Activated naive CD4-positive, alpha-beta T cell treated with anti-CD3 and anti-CD28 coated beads, Interleukin-2, amount 50 U/mL, for 24 hours (primary cell): ENCODE data around the gene NFYA.

Experiments used
- H3K27ac Mint-ChIP-seq: one replicate; pipeline ENCODE4 v1.8.0; 2021; ENCODE audit warnings: mild to moderate bottlenecking, mixed read lengths
- H3K27me3 Mint-ChIP-seq: one replicate; pipeline ENCODE4 v1.8.0; 2021; ENCODE audit warnings: mixed read lengths
- H3K36me3 Mint-ChIP-seq: one replicate; pipeline ENCODE4 v1.8.0; 2021; ENCODE audit warnings: mixed read lengths
- H3K4me1 Mint-ChIP-seq: one replicate; pipeline ENCODE4 v1.8.0; 2021; ENCODE audit warnings: mixed read lengths
- H3K4me3 Mint-ChIP-seq: one replicate; pipeline ENCODE4 v1.8.0; 2021; ENCODE audit warnings: mild to moderate bottlenecking, mixed read lengths
- H3K9me3 Mint-ChIP-seq: one replicate; pipeline ENCODE4 v1.8.0; 2021; ENCODE audit warnings: mixed read lengths

Gene NFYA

DNA sequence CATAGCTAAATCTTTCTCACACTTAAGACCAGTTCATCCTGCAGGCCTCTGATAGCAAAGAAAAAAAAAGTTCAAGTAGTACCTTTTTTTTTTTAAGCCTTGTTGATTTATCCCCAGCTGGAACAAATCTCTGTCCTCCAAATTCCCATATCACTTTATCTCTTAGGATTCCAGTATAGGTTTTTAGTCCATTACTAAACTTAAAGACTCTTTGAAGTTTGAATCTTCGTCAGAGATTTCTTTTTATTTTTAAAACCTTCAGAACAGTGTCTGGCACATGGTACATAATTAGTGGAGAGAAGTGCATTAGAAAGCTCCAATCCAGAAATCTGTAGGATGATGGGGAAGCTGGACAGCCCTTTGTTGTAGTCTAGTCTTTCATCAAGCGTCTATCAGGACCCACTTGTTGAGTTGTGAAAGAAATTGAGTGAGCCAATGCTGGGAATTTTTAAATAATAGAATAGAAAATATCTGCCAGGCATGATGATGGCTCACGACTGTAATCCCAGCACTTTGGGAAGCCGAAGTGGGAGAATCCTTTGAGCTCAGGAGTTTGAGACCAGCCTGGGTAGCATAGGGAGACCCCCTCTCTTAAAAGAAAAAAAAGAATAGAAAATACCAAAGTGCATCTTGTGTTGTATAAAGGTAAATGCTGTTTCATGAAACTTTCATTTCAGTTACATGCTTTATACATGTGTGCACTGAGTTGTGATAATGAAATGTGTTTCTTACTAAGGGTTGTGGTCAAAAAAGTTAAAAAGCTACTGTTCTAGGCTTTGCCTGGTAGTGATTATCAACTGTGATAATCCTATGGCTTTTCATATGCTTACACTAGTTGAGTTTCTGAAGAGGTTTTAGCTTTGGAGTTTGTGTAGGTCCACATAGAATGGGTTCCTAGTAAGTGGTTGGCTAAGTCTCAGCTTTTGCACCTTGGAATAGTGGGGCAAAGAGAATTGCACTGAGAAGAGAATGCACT lies 3.2 kb downstream of the NFYA start:
- peak overlapping the region; percentile 82 for H3K27ac Mint-ChIP-seq
- H3K4me1 Mint-ChIP-seq, result peaks cover 76% of the 10 kb centered on the region
- H3K36me3 Mint-ChIP-seq, result peaks cover 24% of the 10 kb centered on the region
- peak overlapping the region; percentile 91 for H3K4me3 Mint-ChIP-seq
- no peaks in the 10 kb centered on the region for H3K27me3 Mint-ChIP-seq
- no peaks in the 10 kb centered on the region for H3K9me3 Mint-ChIP-seq

DNA sequence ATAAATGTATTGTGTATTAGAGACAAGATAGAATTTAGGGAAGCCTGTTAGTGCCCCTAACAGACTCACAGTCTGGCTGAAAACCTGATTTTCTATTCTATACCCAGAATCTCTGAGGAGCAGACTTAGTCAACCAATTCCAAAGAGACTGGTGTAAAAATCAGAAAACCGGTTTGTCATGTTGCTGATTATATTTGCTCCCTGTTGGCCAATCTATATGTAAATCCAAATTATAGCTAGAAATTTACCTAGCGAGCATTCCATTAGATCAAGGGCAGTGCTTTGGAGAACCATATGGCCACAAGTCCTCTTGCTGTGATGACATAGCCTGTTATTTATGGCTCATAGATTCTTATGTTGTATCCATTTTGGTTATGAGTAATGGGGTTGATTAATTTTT lies 4.8 kb downstream of the NFYA start:
- Mint-ChIP-seq H3K4me3 (no peak overlapping the region), H3K36me3 (peaks cover 25% of the 10 kb centered on the region), H3K27me3 (no peaks in the 10 kb centered on the region), H3K9me3 (no peaks in the 10 kb centered on the region), H3K4me1 (peaks cover 84% of the 10 kb centered on the region), H3K27ac (no peak overlapping the region)

DNA sequence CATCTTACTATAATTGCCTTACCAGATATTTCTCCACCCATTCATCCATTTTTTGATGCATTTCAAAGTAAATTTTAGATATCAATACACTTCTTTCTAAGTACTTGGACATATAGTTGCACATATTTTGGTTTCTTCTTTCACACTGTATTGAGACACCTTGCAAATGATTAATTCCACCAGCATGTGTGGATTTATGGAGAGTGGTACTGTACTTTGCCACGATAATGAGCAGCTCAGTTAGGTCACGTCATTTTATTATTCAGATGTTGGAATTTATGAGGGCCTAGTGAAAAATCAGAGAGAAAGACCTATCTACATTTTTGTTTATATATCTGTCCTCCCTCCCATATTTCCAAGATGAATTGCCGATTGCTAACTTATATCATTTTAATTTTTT lies 5.3 kb downstream of the NFYA start:
- Mint-ChIP-seq H3K4me3 (no peak overlapping the region), H3K36me3 (peaks cover 26% of the 10 kb centered on the region), H3K4me1 (peaks cover 90% of the 10 kb centered on the region), H3K27ac (no peak overlapping the region), H3K27me3 (no peaks in the 10 kb centered on the region), H3K9me3 (no peaks in the 10 kb centered on the region)

- Mint-ChIP-seq H3K4me1 (peaks cover 97% of the 10 kb centered on the region), H3K36me3 (peaks cover 29% of the 10 kb centered on the region), H3K27me3 (no peaks in the 10 kb centered on the region), H3K4me3 (no peak overlapping the region), H3K27ac (peak overlapping the region; percentile 70), H3K9me3 (no peaks in the 10 kb centered on the region)
Observed at GRCh38 chr6:41079080-41079479, 6.3 kb downstream of the NFYA start.

GRCh38 chr6:41080621-41081020 lies 7.8 kb downstream of the NFYA start:
- H3K4me1 Mint-ChIP-seq, result peaks cover 93% of the 10 kb centered on the region
- peak overlapping the region; percentile 82 for H3K27ac Mint-ChIP-seq
- H3K27me3 Mint-ChIP-seq, result no peaks in the 10 kb centered on the region
- H3K4me3 Mint-ChIP-seq, result peak overlapping the region; percentile 75
- H3K36me3 Mint-ChIP-seq, result peaks cover 21% of the 10 kb centered on the region
- no peaks in the 10 kb centered on the region for H3K9me3 Mint-ChIP-seq

GRCh38 chr6:41083072-41083471 lies 10.3 kb downstream of the NFYA start:
- Mint-ChIP-seq H3K9me3 (no peaks in the 10 kb centered on the region), H3K27ac (no peak overlapping the region), H3K4me1 (peaks cover 89% of the 10 kb centered on the region), H3K36me3 (peaks cover 28% of the 10 kb centered on the region), H3K4me3 (no peak overlapping the region), H3K27me3 (no peaks in the 10 kb centered on the region)

DNA sequence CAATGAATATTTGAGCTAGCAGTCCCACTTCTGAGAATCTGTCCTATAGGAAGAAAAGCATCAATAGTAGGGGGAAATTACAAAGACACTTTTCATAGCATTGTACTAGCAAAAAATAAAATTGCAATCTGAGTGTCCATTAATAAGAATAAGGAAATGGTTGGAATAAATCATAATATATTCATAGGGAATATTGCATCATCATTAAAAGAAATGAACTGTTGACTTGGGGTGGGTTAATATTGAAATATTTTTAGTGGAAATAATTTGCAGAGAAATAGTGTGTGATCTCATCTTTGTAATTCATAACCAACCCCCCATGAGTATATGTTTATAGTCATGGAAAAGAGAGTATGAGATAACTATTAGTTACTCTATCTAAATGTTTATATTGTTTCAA lies 12.4 kb downstream of the NFYA start:
- no peaks in the 10 kb centered on the region for H3K27me3 Mint-ChIP-seq
- H3K27ac Mint-ChIP-seq, result no peak overlapping the region
- peaks cover 22% of the 10 kb centered on the region for H3K36me3 Mint-ChIP-seq
- peaks cover 69% of the 10 kb centered on the region for H3K4me1 Mint-ChIP-seq
- no peaks in the 10 kb centered on the region for H3K9me3 Mint-ChIP-seq
- H3K4me3 Mint-ChIP-seq, result no peak overlapping the region

DNA sequence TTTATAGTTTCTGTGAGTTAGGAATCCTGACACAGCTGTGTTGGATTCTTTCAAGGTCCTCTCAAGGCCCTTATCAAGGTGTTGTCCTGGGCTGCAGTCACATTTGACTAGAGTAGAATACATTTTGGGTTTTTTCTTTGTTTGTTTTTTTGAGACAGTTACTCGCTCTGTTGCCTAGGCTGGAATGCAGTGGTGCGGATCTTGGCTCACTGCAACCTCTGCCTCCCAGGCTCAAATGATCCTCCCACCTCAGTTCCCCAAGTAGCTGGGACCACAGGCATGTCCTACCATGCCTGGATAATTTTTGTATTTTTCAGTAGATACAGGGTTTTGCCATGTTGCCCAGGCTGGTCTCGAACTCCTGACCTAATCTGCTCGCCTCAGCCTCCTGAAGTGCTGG lies 15.7 kb downstream of the NFYA start:
- Mint-ChIP-seq H3K27ac (no peak overlapping the region), H3K36me3 (peaks cover 28% of the 10 kb centered on the region), H3K9me3 (no peaks in the 10 kb centered on the region), H3K4me1 (peaks cover 40% of the 10 kb centered on the region), H3K27me3 (no peaks in the 10 kb centered on the region), H3K4me3 (no peak overlapping the region)

- H3K4me1 Mint-ChIP-seq, result peaks cover 18% of the 10 kb centered on the region
- H3K36me3 Mint-ChIP-seq, result peaks cover 27% of the 10 kb centered on the region
- H3K27me3 Mint-ChIP-seq, result no peaks in the 10 kb centered on the region
- H3K9me3 Mint-ChIP-seq, result no peaks in the 10 kb centered on the region
- peak overlapping the region; percentile 17 for H3K27ac Mint-ChIP-seq
- H3K4me3 Mint-ChIP-seq, result no peak overlapping the region
Observed at GRCh38 chr6:41090841-41091761, 18.3 kb downstream of the NFYA start.

DNA sequence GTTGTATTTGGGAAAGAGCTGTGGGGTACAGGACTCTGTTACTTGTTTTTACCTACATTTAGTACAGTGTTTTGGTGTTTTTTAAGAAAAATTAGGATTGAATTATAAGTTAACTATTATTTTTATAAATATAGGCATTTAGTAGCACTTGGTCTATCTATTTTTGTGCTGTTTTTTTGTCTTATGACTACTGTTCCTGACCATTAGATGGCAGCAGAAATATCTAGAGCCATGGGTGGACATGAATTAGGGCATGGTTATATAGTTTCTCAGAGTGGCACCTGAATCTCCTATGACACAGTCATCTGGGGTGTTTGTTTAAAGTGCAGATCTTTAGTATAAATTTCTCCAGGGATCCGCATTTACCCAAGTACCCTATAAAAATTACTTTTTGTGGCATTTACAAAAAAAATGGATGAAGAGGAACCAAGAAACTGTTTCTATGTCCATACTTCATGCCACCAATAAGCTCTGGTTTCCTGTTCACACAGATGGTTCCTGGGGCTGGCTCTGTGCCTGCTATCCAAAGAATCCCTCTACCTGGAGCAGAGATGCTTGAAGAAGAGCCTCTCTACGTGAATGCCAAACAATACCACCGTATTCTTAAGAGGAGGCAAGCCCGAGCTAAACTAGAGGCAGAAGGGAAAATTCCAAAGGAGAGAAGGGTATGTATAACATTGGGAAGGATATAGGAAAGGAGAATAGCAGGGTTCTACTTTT lies 19.8 kb downstream of the NFYA start:
- Mint-ChIP-seq H3K36me3 (peaks cover 22% of the 10 kb centered on the region), H3K4me1 (peaks cover 8% of the 10 kb centered on the region), H3K27me3 (no peaks in the 10 kb centered on the region), H3K4me3 (no peak overlapping the region), H3K27ac (no peak overlapping the region), H3K9me3 (no peaks in the 10 kb centered on the region)

- Mint-ChIP-seq H3K36me3 (peaks cover 28% of the 10 kb centered on the region), H3K4me3 (no peak overlapping the region), H3K4me1 (peaks cover 10% of the 10 kb centered on the region), H3K27me3 (no peaks in the 10 kb centered on the region), H3K9me3 (no peaks in the 10 kb centered on the region), H3K27ac (no peak overlapping the region)
Observed at GRCh38 chr6:41093729-41094128, 21.0 kb downstream of the NFYA start.

DNA sequence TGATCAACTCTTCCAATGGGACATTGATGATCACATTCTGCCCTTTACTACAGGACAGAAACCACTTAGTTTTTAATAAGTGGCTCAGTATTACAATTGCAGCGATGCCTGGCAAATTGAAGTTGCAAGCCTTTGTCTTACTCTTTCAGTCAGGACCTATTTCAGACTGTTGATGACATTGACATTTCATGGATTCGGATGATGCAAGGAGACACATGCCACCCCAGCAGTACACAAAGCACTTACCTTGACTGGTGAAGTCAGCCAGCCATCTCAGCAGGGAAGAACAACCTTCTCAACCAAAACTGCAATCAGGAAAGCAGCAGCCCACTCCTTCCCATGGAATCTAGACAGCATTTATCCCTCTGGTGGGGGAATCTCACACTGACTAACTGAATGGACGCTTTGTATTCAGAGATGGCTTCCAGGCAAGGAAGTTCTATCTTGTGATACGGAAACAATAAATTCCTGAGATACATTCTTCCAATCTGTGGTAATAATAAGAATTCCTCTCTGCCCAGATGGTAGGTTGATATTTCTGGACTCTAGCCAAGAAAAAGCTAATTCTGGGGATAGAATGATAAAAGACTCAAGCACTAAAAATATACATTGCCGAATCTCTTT lies 24.8 kb downstream of the NFYA start:
- Mint-ChIP-seq H3K27ac (no peak overlapping the region), H3K27me3 (no peaks in the 10 kb centered on the region), H3K9me3 (no peaks in the 10 kb centered on the region), H3K4me3 (no peak overlapping the region), H3K4me1 (peaks cover 18% of the 10 kb centered on the region), H3K36me3 (peaks cover 25% of the 10 kb centered on the region)

GRCh38 chr6:41098366-41098765 lies 25.6 kb downstream of the NFYA start:
- no peak overlapping the region for H3K27ac Mint-ChIP-seq
- peaks cover 18% of the 10 kb centered on the region for H3K4me1 Mint-ChIP-seq
- no peaks in the 10 kb centered on the region for H3K27me3 Mint-ChIP-seq
- no peaks in the 10 kb centered on the region for H3K9me3 Mint-ChIP-seq
- H3K4me3 Mint-ChIP-seq, result no peak overlapping the region
- H3K36me3 Mint-ChIP-seq, result peaks cover 23% of the 10 kb centered on the region

DNA sequence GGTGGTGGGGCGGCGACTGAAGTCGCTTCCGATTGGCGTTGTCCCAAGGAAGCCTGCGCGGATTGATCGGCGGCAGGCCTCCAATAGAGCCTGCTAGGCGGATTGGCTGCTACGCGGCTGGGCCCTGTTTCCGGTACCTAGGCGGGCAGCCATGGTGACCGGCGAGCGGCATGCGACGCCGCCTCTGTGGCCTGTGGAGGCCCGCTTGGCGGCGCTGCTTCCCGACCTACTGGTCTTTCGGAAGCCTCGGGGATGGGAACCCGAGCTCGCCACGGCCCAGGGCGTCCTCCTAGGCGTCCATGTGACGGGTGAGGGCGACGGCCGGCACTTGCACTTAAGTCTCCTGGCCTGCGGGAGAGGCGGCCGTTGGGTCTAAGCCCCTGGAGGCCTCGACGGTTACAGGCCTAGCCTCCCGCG lies 28.1 kb downstream of the NFYA start:
- H3K4me1 Mint-ChIP-seq, result peaks cover 18% of the 10 kb centered on the region
- no peaks in the 10 kb centered on the region for H3K27me3 Mint-ChIP-seq
- no peaks in the 10 kb centered on the region for H3K9me3 Mint-ChIP-seq
- H3K4me3 Mint-ChIP-seq, result peak overlapping the region; percentile 60
- H3K36me3 Mint-ChIP-seq, result peaks cover 17% of the 10 kb centered on the region
- no peak overlapping the region for H3K27ac Mint-ChIP-seq

DNA sequence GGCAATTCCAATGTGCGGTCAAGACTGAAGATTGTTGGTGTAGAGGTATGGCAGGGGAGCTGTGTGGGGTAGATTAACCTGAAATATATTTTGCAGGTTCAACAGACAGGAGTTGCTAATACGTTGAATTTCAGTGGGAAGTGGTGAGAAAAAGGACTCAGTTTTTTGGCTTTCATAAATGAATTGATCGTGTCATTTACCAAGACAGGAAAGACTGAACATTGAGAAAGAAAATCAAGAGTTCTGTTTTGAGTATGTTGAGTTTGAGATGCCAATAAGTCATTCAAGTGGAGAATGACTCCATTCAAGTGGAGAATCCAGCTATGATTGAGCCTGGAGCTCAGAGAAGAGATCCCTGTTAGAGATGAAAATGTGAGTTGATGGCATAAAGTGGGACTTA lies 31.1 kb downstream of the NFYA start:
- Mint-ChIP-seq H3K4me3 (no peak overlapping the region), H3K9me3 (no peaks in the 10 kb centered on the region), H3K36me3 (peaks cover 11% of the 10 kb centered on the region), H3K27ac (no peak overlapping the region), H3K27me3 (no peaks in the 10 kb centered on the region), H3K4me1 (peaks cover 11% of the 10 kb centered on the region)
